Measurements from ENCODE around the gene TAF4.

DNA sequence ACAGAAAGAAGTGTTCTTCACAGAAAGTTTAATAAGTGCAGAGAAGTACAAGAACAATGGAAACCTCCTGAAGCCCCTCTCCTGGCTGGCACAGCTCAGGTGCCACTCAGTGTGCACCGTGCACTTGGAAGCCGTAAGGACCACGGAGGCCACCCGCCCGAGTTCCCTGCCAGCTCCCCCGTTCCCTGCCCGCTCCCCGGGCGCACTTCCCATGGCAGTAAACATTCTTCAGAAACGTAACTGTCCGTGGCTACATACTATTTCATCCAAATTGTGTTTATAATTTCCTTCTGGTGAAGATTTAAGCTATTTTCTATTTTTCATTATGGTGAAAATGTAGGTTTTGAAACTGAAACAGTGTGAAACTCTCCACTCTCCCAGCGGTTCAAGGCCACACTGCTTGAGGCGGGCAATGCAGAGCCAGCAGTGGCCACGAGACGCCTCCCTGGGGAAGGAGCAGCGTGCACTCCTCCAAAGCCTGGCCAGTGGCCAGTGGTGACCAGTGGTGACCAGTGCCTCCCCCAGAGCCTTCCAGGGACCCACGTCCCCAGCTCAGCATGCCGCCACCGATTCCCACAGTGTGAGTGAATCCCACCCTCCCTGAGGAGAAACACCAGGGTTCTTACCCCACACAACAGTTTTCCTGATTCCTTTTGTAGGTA lies 46.4 kb downstream of the TAF4 start:
- TF ChIP-seq POLR2A (IDR thresholded peaks at IDR 0.05) (no peak), CTCF (IDR thresholded peaks at IDR 0.05) (no peak)
